Heart left ventricle (tissue), 16 donors: ENCODE results near the gene ZNF579. TPM values are rescaled to one million over a fixed set of nuclear protein-coding genes. Genes with fewer than 3 reads are reported as not detected.

Source experiments
- ATAC-seq, 4 donors: fragments of 200-7000 bp; cut with Tn5 transposase; one replicate each; pipeline ENCODE4 v1.9.1; 2020 to 2022; ENCODE audit warnings: moderate library complexity in 4 of 4, mild to moderate bottlenecking in 3 of 4, moderate number of reproducible peaks in 1 of 4
- DNase-seq, 5 donors: peaks; one replicate each; pipeline ENCODE4 v3.0.0-alpha.2; 2020
- H3K27ac ChIP-seq, 12 donors: fragments of 200-600 bp; sonication (generic) in 4 of 12; one replicate each; pipeline versions ENCODE4 v1.5.0 to v1.8.0; 2016 to 2022; ENCODE audit warnings: mild to moderate bottlenecking in 2 of 12
- H3K27me3 ChIP-seq, 9 donors: fragments of 200-600 bp; sonication (generic) in 2 of 9; one replicate each; pipeline versions ENCODE4 v1.5.1 to v1.8.0; 2016 to 2022; ENCODE audit warnings: mild to moderate bottlenecking in 3 of 9
- H3K36me3 ChIP-seq, 9 donors: fragments of 200-600 bp; sonication (generic) in 2 of 9; one replicate each; pipeline versions ENCODE4 v1.5.0 to v1.8.0; 2018 to 2022; ENCODE audit warnings: mild to moderate bottlenecking in 2 of 9
- H3K4me1 ChIP-seq, 12 donors: fragments of 200-600 bp; sonication (generic) in 4 of 12; one replicate each; pipeline versions ENCODE4 v1.5.0 to v1.8.0; 2016 to 2022; ENCODE audit warnings: mild to moderate bottlenecking in 3 of 12
- H3K4me3 ChIP-seq, 12 donors: fragments of 200-600 bp; sonication (generic) in 4 of 12; one replicate each; pipeline versions ENCODE4 v1.5.0 to v1.8.0; 2017 to 2022; ENCODE audit warnings: mild to moderate bottlenecking in 9 of 12, moderate library complexity in 4 of 12
- H3K9me3 ChIP-seq, 12 donors: fragments of 200-600 bp; sonication (generic) in 4 of 12; one replicate each; pipeline versions ENCODE4 v1.5.0 to v1.8.0; 2016 to 2022; ENCODE audit warnings: mild to moderate bottlenecking in 1 of 12
- CTCF ChIP-seq, 12 donors: fragments of 200-600 bp; sonication (generic) in 4 of 12; IDR thresholded peaks; one replicate each; pipeline versions ENCODE4 v1.5.0 to v1.8.0; 2018 to 2022; ENCODE audit warnings: antibody characterized with exemption in 12 of 12, mild to moderate bottlenecking in 5 of 12
- POLR2A ChIP-seq, 2 donors: fragments of 450-650 bp; IDR thresholded peaks; one replicate each; pipeline ENCODE4 v1.6.1; 2017; ENCODE audit warnings: antibody characterized with exemption in 2 of 2, mild to moderate bottlenecking in 2 of 2, moderate library complexity in 2 of 2
- WGBS, 4 donors: extraction: QIAGEN DNeasy Blood & Tissue Kit in 2 of 4; methylation state at CpG; one replicate each; pipeline versions ENCODE4 v1.1.5 to v1.1.7; 2013 to 2018; 5-methylcytosine and 5-hydroxymethylcytosine counted together
- intact Hi-C, 10 donors: fragments of 100-400 bp; cut with DNase I; formaldehyde crosslinking; loops; one replicate each; pipeline versions ENCODE4 v1.11.1 to v1.14.2; 2022
- polyA plus RNA-seq, 2 donors: library from polyadenylated mRNA; stranded (reverse); fragments of 200-250 nt; gene quantifications; one replicate each; pipeline ENCODE4 v1.2.3, GENCODE V29; 2013
- total RNA-seq, 9 donors: library from RNA; depleted of rRNA in 2 of 9; stranded (reverse); fragments of >200 nt in 2 of 9; fragmentation: NEBNext Ultra II Directional in 3 of 9; extraction: Animal tissue kit (Norgen Biotek cat#: 25700) in 3 of 9; gene quantifications; one replicate each; pipeline versions ENCODE4 v1.1.0 to v1.2.4, GENCODE V29; 2016 to 2023
- donor health status: ischemic (EF 13 %, LVEDD 7.1; RV severe dilation, severe dysfunction).
- donor health status: healthy with polysubstance abuse.
- donor health status: DM: no; HTN: yes; CAD: no.
- donor health status: DM: no; HTN: no; CAD: no.
- donor health status: ischemic (EF 25% LVEDD 6.9; RV normal size, moderate dysfunction).
- donor health status: ischemic (EF 25% LVEDD 5.7; RV mildly dilated, moderate dysfunction).
- donor health status: healthy.
- donor health status: DM: yes; HTN: yes; CAD: no.
- donor health status: ischemic (EF 35%, LVEDD 5.7; RV mildly dilated, moderate dysfunction).
- donor health status: nonischemic (EF 11% LVEDD 7.7; RV severe dilation, severe dysfunction).
- donor health status: DM: yes; HTN: yes; CAD: no.
- donor health status: PGD.
- donor health status: ischemic (EF 29% LVEDD 5.4; RV normal size, mild dysfunction).
- donor health status: nonischemic (EF 23%, LVEDD 6.1; RV moderate dilation, normal function).

ZNF579 gene
- total and polyA plus RNA-seq, 11 donors, result 5.4 to 13.9 (median 9.8) TPM

GRCh38 chr19:55544776-55545439 lies 35.7 kb downstream of the ZNF579 start:
- no peak for TF ChIP-seq CTCF (IDR thresholded peaks at IDR 0.05)
- Histone ChIP-seq H3K27me3 (peaks cover 0 to 2% (median 0%) of the 10 kb centered on the region in 9 donors), H3K27ac (peak overlapping the region in 4 of 12 donors; percentile 88 to 95 (median 91)), H3K9me3 (no peaks in the 10 kb centered on the region), H3K4me1 (peaks cover 0 to 44% (median 27%) of the 10 kb centered on the region in 12 donors), H3K4me3 (peak overlapping the region in 2 of 12 donors; percentile 34 to 40), H3K36me3 (no peaks in the 10 kb centered on the region)
- 68 to 78% (median 73%) methylated on average over 23 of the region's 23 CpGs for WGBS, 4 donors
- ATAC-seq (no peak), DNase-seq (peak in 1 of 5 donors; percentile 58)
- intact Hi-C loops, result loop anchor here in 4 of 10 donors (5.0 kb wide), 3 partner anchors 37 to 52 kb away; partner anchors contain the start of genes FIZ1 (in 2 of the 4) and ZNF579 (in 1 of the 4)

- Histone ChIP-seq H3K27ac (no peak overlapping the region), H3K36me3 (no peaks in the 10 kb centered on the region), H3K9me3 (no peaks in the 10 kb centered on the region), H3K27me3 (no peaks in the 10 kb centered on the region), H3K4me3 (no peak overlapping the region), H3K4me1 (peaks cover 0 to 37% (median 21%) of the 10 kb centered on the region in 12 donors)
- ATAC-seq (no peak), DNase-seq (peak in 1 of 5 donors; percentile 47)
- intact Hi-C loops, result no loop called here
- WGBS, 4 donors, result 88 to 98% (median 89%) methylated on average over 9 to 15 of the region's 15 CpGs
- TF ChIP-seq CTCF (IDR thresholded peaks at IDR 0.05) (no peak), POLR2A (IDR thresholded peaks at IDR 0.05) (no peak)
These were observed 36.6 kb downstream of the ZNF579 start for GRCh38 chr19:55544014-55544413.

DNA sequence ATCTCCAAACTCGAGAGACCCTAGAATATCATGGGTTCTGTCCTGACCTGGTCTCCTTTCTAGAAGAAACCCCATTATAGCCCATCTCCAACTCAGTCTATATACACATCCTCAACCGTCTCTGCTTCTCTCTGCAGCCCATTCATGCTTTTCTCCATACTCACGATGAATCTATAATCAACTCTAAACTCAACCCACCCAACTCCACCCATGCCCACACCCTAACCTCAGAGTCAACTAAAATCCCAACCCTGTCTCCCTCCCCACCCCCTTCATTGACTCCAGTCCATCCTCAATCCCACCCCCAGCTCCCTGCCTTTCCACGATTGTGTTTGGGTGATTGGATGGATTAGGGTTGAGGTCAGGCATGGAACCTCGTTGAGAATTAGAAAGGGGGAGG lies 37.1 kb downstream of the ZNF579 start:
- Histone ChIP-seq H3K27me3 (no peaks in the 10 kb centered on the region), H3K4me1 (peaks cover 0 to 37% (median 21%) of the 10 kb centered on the region in 12 donors), H3K4me3 (no peak overlapping the region), H3K27ac (no peak overlapping the region), H3K9me3 (no peaks in the 10 kb centered on the region), H3K36me3 (no peaks in the 10 kb centered on the region)
- ATAC-seq (no peak), DNase-seq (no peak)
- WGBS, 4 donors, result 76 to 83% (median 80%) methylated on average over 5 of the region's 5 CpGs
- intact Hi-C loops, result no loop called here
- TF ChIP-seq CTCF (IDR thresholded peaks at IDR 0.05) (no peak), POLR2A (IDR thresholded peaks at IDR 0.05) (no peak)

DNA sequence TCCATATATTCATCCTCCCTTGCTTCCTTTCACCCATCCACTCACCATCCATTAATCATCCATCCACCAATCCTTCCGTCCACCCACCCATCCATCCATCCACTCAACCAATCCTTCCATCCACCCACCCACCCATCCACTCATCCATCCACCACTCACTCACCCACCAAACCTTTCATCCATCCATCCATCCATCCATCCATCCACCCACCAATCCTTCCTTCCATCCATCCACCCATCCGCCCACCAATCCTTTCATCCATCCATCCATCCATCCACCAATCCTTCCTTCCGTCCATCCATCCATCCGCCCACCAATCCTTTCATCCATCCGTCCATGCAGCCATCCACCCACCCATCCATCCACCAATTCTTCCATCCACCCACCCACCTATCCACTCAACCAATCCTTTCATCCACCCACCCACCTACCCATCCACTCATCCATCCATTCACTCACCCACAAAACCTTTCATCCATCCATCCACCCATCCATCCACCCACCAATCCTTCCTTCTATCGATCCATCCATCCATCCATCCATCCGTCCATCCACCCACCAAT lies 38.3 kb downstream of the ZNF579 start:
- H3K36me3 ChIP-seq, result no peaks in the 10 kb centered on the region
- 91 to 94% (median 92%) methylated on average over 7 of the region's 7 CpGs for WGBS, 4 donors
- TF ChIP-seq CTCF (IDR thresholded peaks at IDR 0.05), result no peak
- no peak for TF ChIP-seq POLR2A (IDR thresholded peaks at IDR 0.05)
- DNase-seq, result no peak
- no peak overlapping the region for H3K27ac ChIP-seq
- intact Hi-C loops, result no loop called here
- peaks cover 0 to 29% (median 16%) of the 10 kb centered on the region in 12 donors for H3K4me1 ChIP-seq
- no peak overlapping the region for H3K4me3 ChIP-seq
- H3K9me3 ChIP-seq, result no peaks in the 10 kb centered on the region
- no peaks in the 10 kb centered on the region for H3K27me3 ChIP-seq
- no peak for ATAC-seq
